ENCODE measurements around the gene PFAS.
A peak's percentile ranks its signal among the peaks of the same experiment; 100 is the strongest.

PFAS gene

DNA sequence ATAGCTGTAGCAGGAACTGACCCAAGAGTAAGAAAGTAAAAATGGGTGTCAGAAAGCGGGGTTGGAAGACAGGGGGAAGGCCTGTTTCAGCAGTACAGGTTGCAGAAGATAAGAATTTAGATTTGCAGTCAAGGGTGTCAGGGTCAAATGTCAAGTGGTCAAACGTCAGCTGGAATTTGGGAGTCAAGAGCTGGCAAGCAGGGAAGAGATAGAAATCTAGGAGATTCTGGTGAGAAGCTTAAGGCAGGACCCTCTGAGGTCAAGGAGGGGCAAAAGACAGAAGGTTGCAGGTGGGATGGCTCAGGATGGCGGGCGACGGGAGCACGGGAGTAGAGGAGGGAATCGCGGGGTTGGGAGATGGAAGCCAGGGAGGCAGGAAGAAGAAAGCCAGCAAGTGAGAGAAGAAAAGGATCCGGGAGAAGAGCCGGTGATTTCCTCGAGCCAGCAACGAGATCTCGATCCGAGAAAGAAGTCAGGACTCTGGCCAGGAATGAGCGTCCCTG lies 45.8 kb downstream of the PFAS start:
- DNase-seq (ENCODE audit: low spot score): no peak

- no peak for DNase-seq (ENCODE audit: low spot score)
Measured at GRCh38 chr17:8300226-8300625, 51.1 kb downstream of the PFAS start.

GRCh38 chr17:8300627-8301242 lies 51.6 kb downstream of the PFAS start:
- DNase-seq (ENCODE audit: low spot score): peak; percentile 72

DNA sequence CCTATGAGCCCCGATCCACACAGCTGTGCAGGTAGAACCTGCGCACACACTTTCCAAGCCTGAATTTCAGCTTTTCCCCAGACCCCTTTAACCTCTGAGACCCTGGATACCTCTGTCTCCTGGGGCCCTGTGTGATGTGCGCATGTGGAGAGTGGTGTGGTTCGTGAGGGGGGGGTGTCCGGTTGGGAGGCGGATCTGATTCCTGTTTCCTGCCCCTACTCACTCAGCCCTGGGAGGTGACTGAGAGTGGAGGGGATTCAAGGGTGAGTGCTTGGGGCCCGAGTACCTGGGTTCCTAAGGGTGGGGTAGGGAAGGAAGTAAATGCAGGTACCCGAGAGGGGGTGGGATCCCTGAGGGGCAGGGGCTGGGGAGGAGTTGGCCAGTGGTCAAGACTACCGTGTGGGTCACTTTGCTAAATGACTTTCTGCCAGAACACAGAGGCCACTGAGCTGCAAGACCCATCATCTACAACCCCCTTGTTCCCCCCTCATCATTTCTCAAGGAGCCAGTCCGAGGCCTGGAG lies 61.6 kb downstream of the PFAS start:
- DNase-seq (ENCODE audit: low spot score): no peak

- DNase-seq (ENCODE audit: low spot score): no peak
Measured at GRCh38 chr17:8311131-8311790, 62.2 kb downstream of the PFAS start.

DNA sequence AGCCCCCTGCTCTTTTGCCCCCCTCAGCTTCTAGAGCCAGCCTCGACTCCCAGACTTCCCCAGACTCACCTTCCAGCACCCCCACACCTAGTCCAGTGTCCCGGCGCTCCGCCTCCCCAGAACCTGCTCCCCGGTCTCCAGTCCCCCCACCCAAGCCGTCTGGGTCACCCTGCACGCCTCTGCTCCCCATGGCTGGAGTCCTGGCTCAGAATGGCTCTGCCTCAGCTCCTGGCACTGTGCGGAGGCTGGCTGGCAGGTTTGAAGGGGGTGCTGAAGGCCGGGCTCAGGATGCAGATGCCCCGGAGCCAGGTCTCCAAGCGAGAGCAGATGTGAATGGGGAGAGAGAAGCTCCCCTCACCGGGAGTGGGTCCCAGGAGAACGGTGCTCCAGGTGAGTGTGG lies 63.2 kb downstream of the PFAS start:
- no peak for DNase-seq (ENCODE audit: low spot score)

- no peak for DNase-seq (ENCODE audit: low spot score)
Measured at GRCh38 chr17:8312726-8313600, 63.9 kb downstream of the PFAS start.

DNA sequence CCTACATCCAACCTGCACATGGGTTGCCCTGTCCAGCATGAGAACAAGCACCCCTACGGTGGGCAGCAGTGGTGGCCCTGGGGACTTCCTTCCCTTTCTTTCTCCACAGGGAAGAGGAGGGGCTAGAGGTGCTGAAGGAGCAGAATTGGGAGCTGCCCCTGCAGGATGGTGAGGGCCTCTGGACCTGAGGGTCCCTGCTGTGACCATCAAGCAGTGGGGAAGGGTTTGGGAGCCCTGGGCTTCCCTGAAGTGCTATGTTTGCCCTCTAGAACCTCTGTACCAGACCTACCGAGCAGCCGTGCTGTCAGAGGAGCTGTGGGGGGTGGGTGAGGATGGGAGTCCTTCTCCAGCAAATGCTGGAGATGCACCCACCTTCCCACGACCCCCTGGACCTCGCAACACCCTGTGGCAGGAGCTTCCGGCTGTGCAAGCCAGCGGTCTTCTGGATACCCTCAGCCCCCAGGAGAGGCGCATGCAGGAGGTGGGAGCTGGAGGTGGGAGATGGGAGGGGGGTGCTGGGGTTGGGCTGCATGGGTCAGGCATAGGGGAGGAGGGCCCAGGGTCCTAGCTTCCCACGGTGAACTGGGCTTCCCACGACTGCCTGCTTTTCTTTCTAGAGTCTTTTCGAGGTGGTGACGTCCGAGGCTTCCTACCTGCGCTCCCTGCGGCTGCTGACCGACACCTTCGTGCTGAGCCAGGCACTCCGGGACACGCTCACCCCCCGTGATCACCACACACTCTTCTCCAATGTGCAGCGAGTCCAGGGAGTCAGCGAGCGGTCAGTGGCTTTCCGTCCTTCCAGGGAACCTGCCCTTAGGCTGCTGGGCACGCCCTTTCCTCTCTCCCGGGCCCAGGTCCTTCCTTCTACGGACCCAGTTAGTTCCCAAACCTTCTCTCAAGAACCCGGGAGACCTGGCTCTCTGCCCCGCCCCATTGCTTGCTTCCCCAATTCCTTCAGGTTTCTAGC lies 66.0 kb downstream of the PFAS start:
- DNase-seq (ENCODE audit: low spot score): no peak

DNA sequence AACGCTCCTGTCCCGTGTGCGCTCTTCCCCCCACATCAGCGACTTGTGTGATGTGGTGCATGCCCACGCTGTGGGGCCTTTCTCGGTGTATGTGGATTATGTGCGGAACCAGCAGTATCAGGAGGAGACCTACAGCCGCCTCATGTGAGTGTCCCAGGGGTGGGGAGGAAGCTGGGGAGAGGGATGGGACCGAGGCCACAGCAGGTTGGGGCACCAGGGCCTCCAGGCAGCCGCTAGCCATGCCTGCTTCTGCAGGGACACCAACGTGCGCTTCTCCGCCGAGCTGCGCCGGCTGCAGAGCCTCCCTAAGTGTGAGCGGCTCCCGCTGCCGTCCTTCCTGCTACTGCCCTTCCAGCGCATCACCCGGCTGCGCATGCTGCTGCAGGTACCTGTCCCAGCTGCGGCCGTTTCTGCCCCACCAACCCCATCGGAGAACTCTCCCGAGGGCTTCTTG lies 66.7 kb downstream of the PFAS start:
- no peak for DNase-seq (ENCODE audit: low spot score)

- no peak for DNase-seq (ENCODE audit: low spot score)
Measured at GRCh38 chr17:8318010-8318935, 69.2 kb downstream of the PFAS start.

Data from COLO829 (cell line).